HAP-1 (cell line): Measurements from ENCODE around the gene SVIL.
"Not testable (repeated sequence)": the region's sequence is repeated elsewhere in the genome, so short reads cannot be mapped to it uniquely, and the experiment has no call there.

Source experiments
- DNase-seq, 2 experiments: peaks; one replicate each; pipeline ENCODE4 v3.0.0-alpha.2; 2016 to 2020; ENCODE audit warnings: low spot score in 2 of 2
- H3K27me3 ChIP-seq: fragments of 250-450 bp; sonication (Bioruptor Pico); 2 replicates; pipeline ENCODE4 v1.5.1; 2020; ENCODE audit warnings: low read depth, mild to moderate bottlenecking, moderate library complexity
- H3K36me3 ChIP-seq: fragments of 250-450 bp; sonication (Bioruptor Pico); replicated peaks from 2 replicates; pipeline ENCODE4 v1.5.1; 2020; ENCODE audit warnings: mild to moderate bottlenecking
- H3K4me1 ChIP-seq: fragments of 250-450 bp; sonication (Bioruptor Pico); 2 replicates; pipeline ENCODE4 v1.5.1; 2020; ENCODE audit warnings: mild to moderate bottlenecking
- H3K4me3 ChIP-seq: fragments of 250-450 bp; sonication (Bioruptor Pico); 2 replicates; pipeline ENCODE4 v1.5.1; 2020; ENCODE audit warnings: mild to moderate bottlenecking, moderate library complexity
- H3K9me3 ChIP-seq: fragments of 250-450 bp; sonication (Bioruptor Pico); 2 replicates; pipeline ENCODE4 v1.5.1; 2020; ENCODE audit warnings: mild to moderate bottlenecking, moderate library complexity
- in situ Hi-C: fragments of 300-500 bp; cut with MboI; formaldehyde crosslinking; loops from 3 replicates; pipeline ENCODE4 v1.14.3; 2020; ENCODE audit warnings: low sequenced_read_pairs, inconsistent platforms, mixed read lengths

SVIL gene

GRCh38 chr10:29464671-29465171 lies 170.1 kb downstream of the SVIL start:
- in situ Hi-C loops, DNase-seq, H3K36me3 ChIP-seq, H3K4me1 ChIP-seq, H3K4me3 ChIP-seq, H3K9me3 ChIP-seq, H3K27me3 ChIP-seq: not testable (repeated sequence)

- in situ Hi-C loops = no loop called here
- no peaks in the 10 kb centered on the region for H3K27me3 ChIP-seq
- no peaks in the 10 kb centered on the region for H3K9me3 ChIP-seq
- H3K4me1 ChIP-seq = no peaks in the 10 kb centered on the region
- H3K4me3 ChIP-seq = no peak overlapping the region
- DNase-seq = no peak
- no peaks in the 10 kb centered on the region for H3K36me3 ChIP-seq
These were observed 173.7 kb downstream of the SVIL start for GRCh38 chr10:29461042-29461441.

DNA sequence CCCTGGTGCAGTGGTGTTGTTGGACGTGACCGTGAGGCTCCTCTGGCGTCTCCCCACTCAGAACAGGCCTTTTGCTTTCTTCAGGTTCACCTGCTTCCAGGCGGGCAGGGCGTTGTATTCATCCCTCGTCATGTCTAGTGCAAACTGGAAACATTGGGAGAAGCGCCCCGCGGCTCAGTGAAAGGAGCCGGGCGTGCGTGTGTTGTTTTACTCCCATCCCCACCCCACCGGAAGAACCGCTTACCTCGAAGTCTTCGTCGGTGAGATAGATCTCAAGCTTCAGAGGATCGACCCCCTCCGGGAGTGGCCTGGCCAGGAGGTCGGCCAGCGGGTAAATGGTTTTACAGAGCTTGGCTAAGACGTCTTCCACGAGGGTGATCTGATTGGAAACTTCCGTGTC lies 176.6 kb downstream of the SVIL start:
- H3K27me3 ChIP-seq, DNase-seq, H3K36me3 ChIP-seq, H3K4me3 ChIP-seq, H3K9me3 ChIP-seq, H3K4me1 ChIP-seq, in situ Hi-C loops: not testable (repeated sequence)

DNA sequence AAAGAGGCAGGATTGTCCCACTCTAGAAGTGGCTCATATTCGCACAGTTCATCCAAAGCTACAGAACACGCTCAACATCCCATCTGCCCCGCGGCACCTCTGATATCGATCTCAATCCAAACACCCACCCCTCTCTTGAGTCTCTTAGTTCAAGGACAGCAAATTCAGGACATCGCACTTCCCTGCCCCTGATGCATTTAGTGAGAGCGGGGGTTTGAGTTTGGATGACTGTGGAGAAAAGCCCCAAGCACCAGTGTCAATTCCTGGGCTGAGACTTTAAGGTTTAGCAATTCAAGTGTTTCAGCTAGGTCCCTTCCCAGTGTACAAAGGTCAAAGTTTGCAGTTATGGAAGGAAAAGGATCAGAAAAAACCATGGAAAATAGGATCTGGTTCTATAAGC lies 179.7 kb downstream of the SVIL start:
- Histone ChIP-seq H3K4me3 (no peak overlapping the region), H3K9me3 (no peaks in the 10 kb centered on the region), H3K27me3 (no peaks in the 10 kb centered on the region), H3K36me3 (no peaks in the 10 kb centered on the region), H3K4me1 (no peaks in the 10 kb centered on the region)
- DNase-seq = no peak
- in situ Hi-C loops = no loop called here

DNA sequence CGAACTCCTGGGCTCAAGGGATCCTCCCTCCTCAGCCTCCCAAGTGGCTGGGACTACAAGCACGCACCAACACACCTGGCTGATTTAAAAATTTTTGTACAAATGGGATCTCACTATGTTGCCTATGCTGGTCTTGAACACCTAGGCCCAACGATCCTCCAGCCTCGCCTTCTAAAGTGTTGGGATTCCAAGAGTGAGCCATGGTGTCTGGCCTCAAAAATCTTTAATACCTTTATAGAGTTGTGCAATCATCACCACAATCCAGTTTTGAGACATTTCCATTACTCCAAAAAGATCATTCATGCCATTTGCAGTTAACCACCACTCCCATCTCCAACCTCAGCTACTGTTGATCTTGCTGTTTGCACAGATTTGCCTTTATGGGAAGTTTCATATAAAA lies 180.5 kb downstream of the SVIL start:
- H3K27me3 ChIP-seq = no peaks in the 10 kb centered on the region

DNA sequence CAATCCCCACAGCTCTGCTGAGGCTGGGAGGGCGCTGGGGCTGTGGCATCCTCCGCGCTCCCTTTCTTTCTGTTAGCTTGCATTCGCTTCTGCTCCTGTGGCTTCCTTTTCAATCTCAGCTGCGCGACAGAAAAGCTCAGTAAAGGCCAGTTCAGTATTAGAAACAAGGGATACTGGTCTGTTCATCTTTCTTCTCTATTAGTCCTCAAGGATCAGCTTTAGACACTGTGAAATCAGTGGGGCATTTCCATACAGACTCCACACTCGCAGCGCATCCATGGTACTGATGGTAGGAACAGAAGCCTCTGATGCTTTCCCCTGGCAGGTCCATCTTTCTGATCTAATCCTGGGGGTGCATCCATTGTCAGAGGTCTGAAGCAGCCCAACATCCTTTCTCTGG lies 182.2 kb downstream of the SVIL start:
- in situ Hi-C loops = no loop called here

More for the DNA sequence above, 180.5 kb downstream of the SVIL start:
- no peaks in the 10 kb centered on the region for H3K9me3 ChIP-seq
- in situ Hi-C loops = no loop called here
- no peak overlapping the region for H3K4me3 ChIP-seq
- H3K36me3 ChIP-seq = no peaks in the 10 kb centered on the region
- no peaks in the 10 kb centered on the region for H3K4me1 ChIP-seq
- DNase-seq = no peak

GRCh38 chr10:29451946-29452345 lies 182.8 kb downstream of the SVIL start:
- no peak overlapping the region for H3K4me3 ChIP-seq

More for the DNA sequence above, 182.2 kb downstream of the SVIL start:
- Histone ChIP-seq H3K9me3 (no peaks in the 10 kb centered on the region), H3K4me1 (no peaks in the 10 kb centered on the region), H3K4me3 (no peak overlapping the region), H3K27me3 (no peaks in the 10 kb centered on the region), H3K36me3 (no peaks in the 10 kb centered on the region)
- DNase-seq = no peak

GRCh38 chr10:29450405-29450804 lies 184.4 kb downstream of the SVIL start:
- Histone ChIP-seq H3K4me1 (no peaks in the 10 kb centered on the region), H3K36me3 (no peaks in the 10 kb centered on the region), H3K27me3 (no peaks in the 10 kb centered on the region), H3K4me3 (no peak overlapping the region), H3K9me3 (no peaks in the 10 kb centered on the region)
- in situ Hi-C loops = no loop called here
- no peak for DNase-seq

More at GRCh38 chr10:29451946-29452345, 182.8 kb downstream of the SVIL start:
- Histone ChIP-seq H3K27me3 (no peaks in the 10 kb centered on the region), H3K4me1 (no peaks in the 10 kb centered on the region), H3K9me3 (no peaks in the 10 kb centered on the region), H3K36me3 (no peaks in the 10 kb centered on the region)
- in situ Hi-C loops = no loop called here
- no peak for DNase-seq

- in situ Hi-C loops, H3K4me1 ChIP-seq, H3K27me3 ChIP-seq, H3K9me3 ChIP-seq, H3K36me3 ChIP-seq, H3K4me3 ChIP-seq: not testable (repeated sequence)
- DNase-seq = peak in 1 of 2 experiments; percentile 87
These were observed 185.8 kb downstream of the SVIL start for GRCh38 chr10:29448756-29449592.

DNA sequence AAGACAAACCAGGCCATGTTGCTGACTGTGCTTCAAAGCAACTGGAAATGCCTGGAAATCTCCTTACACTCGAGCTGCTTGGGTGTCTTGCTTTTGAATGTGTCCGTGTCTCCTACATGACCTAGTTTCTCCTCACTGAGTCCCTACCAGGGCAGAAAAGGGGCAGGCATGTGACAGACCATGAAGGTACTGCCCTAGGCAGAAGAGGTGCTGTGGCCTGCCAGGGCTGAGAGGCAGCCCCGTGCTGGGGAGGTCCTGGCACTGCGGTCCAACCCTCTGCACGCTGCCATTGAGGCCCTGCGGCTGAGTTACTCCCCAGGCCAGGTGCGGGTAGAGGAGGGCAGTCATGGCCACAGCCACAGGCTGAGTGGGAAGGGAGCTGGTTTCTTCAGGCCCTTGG lies 186.6 kb downstream of the SVIL start:
- Histone ChIP-seq H3K9me3 (no peaks in the 10 kb centered on the region), H3K36me3 (no peaks in the 10 kb centered on the region), H3K4me1 (no peaks in the 10 kb centered on the region), H3K27me3 (no peaks in the 10 kb centered on the region), H3K4me3 (no peak overlapping the region)
- no peak for DNase-seq
- in situ Hi-C loops = no loop called here

- no peaks in the 10 kb centered on the region for H3K4me1 ChIP-seq
- in situ Hi-C loops = no loop called here
- DNase-seq = no peak
- H3K4me3 ChIP-seq = no peak overlapping the region
- no peaks in the 10 kb centered on the region for H3K9me3 ChIP-seq
- H3K36me3 ChIP-seq = no peaks in the 10 kb centered on the region
- no peaks in the 10 kb centered on the region for H3K27me3 ChIP-seq
These were observed 188.4 kb downstream of the SVIL start for GRCh38 chr10:29446327-29446726.

DNA sequence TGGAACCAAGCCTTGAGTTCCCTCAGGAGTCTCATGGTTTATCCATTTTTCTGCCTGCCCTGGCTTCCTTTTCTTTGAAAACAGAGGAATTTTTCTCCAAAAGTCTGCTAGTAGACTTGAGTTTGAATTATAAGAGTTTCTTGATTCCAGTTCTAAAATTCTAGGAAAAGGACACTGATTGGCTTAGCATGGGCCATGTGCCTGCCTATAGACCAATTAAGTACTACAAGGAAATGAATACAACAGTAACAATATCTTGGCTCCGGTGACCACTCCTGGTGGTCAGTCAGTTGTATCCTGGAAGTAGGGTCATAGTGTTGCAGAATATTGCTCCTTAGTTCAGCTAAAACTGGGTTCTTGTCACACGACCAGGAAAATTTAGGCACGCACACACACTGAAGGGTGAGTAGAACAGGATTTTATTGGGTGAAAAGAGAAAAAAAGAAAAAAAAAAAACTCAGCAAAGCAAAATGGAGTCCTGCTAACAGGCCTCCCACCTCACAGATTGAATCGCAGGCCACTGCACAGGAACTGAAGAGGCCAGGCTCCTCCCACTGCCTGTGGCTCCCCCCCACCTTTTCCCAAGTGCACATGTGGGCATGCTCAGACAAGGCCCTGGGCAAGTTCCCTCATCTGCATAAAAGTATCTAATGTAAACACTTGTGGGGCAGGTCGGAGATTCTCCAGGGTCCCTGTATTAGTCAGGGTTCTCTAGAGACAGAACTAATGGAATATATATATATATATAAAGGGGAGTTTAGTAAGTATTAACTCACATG lies 190.8 kb downstream of the SVIL start:
- H3K4me1 ChIP-seq = no peaks in the 10 kb centered on the region
- no peaks in the 10 kb centered on the region for H3K9me3 ChIP-seq
- H3K36me3 ChIP-seq = no peaks in the 10 kb centered on the region
- in situ Hi-C loops = no loop called here
- no peaks in the 10 kb centered on the region for H3K27me3 ChIP-seq
- peak; percentile 10 to 57 for DNase-seq
- no peak overlapping the region for H3K4me3 ChIP-seq

DNA sequence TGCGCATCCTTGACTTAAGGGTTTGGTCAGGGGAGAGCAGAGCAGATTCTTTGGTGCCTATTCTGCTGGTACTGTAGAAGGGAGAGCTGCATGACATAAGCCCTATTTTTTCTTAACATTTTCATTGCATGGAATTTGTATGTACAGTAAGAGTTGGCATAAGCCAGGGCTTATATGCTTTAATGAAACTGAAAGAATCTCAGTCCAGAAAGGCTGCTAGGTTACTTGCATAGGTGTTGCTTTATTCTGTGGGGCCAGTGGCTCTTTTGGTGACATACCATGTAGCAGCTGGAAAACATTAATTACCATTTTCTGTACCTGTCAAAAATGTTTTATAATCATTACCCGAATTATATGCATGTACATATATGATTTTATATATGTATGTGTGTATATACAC lies 193.8 kb downstream of the SVIL start:
- in situ Hi-C loops = no loop called here

GRCh38 chr10:29439005-29439404 lies 195.8 kb downstream of the SVIL start:
- DNase-seq, H3K27me3 ChIP-seq, H3K4me1 ChIP-seq, H3K9me3 ChIP-seq, H3K4me3 ChIP-seq, H3K36me3 ChIP-seq, in situ Hi-C loops: not testable (repeated sequence)

More for the DNA sequence above, 193.8 kb downstream of the SVIL start:
- Histone ChIP-seq H3K9me3 (peaks cover 5% of the 10 kb centered on the region; the same call in 1 of the 2 replicates), H3K36me3 (no peaks in the 10 kb centered on the region), H3K4me3 (no peak overlapping the region), H3K27me3 (no peaks in the 10 kb centered on the region), H3K4me1 (no peaks in the 10 kb centered on the region)
- no peak for DNase-seq
